HG03135 (cell line): ENCODE results near the gene TFF2.

Source experiments
- ATAC-seq: cut with Tn5 transposase; IDR thresholded peaks from one replicate; pipeline ENCODE4 v1.9.1; 2021; ENCODE audit warnings: mild to moderate bottlenecking, moderate library complexity; ENCODE audit not compliant: unreplicated experiment

Gene TFF2

GRCh38 chr21:42324896-42325295, 25.9 kb downstream of the TFF2 start:
- no peak for ATAC-seq

GRCh38 chr21:42321845-42322244, 28.9 kb downstream of the TFF2 start:
- no peak for ATAC-seq

DNA sequence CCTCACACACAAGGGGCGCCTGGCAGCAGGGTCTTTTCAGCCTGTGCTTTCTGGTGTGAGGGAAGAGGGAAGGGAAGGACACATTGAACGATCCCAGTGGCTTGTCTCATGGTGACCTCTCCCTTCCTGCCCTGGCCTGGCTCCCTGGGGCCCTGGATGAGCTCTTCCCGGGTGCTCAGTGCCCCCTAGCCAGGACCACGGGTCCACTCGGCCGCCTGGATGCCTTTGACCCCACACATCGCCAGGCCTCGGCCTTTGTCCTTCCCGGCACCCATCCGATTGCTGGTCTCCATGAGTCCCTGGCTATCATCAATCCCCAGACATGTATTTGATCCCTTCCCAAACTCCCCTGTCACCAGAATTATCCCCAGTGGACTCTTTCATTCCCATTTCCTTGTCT, 29.6 kb downstream of the TFF2 start:
- no peak for ATAC-seq

GRCh38 chr21:42320791-42321190, 30.0 kb downstream of the TFF2 start:
- ATAC-seq = no peak

DNA sequence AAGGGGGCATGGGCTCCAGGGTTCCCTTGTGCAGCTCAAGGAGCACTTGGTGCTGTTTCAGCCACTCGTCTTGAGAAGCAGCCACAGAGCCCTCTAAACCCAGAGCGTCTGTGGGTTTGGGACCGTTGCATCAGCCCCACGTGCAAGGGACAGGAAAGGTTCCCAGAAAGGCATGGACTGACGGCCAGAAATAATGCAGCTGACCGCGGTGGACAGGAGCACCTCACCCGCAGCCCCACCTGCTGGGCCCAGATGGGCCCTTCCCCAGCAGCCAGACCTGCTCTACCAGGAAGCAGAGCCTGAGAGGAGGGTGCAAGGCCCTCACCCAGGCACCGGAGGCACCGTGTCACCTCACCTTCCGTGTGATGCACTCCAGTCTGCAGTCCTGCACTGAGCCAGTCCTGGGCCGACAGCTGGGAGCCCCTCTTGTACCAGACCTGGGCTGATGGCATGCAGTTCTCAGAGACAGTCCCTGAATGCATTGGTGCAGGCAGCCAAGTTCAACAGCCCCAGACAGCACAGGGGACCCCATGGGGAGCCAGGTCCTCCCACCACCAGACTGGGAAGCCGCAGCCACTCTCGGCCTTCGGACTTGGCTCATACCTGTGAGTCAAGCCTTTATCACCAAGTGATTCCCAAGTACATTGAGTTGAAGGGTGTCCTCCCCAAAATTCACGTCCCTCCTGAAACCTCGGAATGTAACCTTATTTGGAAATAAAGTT, 30.8 kb downstream of the TFF2 start:
- no peak for ATAC-seq

- ATAC-seq = no peak
Measured at GRCh38 chr21:42319376-42319775, 31.4 kb downstream of the TFF2 start.

DNA sequence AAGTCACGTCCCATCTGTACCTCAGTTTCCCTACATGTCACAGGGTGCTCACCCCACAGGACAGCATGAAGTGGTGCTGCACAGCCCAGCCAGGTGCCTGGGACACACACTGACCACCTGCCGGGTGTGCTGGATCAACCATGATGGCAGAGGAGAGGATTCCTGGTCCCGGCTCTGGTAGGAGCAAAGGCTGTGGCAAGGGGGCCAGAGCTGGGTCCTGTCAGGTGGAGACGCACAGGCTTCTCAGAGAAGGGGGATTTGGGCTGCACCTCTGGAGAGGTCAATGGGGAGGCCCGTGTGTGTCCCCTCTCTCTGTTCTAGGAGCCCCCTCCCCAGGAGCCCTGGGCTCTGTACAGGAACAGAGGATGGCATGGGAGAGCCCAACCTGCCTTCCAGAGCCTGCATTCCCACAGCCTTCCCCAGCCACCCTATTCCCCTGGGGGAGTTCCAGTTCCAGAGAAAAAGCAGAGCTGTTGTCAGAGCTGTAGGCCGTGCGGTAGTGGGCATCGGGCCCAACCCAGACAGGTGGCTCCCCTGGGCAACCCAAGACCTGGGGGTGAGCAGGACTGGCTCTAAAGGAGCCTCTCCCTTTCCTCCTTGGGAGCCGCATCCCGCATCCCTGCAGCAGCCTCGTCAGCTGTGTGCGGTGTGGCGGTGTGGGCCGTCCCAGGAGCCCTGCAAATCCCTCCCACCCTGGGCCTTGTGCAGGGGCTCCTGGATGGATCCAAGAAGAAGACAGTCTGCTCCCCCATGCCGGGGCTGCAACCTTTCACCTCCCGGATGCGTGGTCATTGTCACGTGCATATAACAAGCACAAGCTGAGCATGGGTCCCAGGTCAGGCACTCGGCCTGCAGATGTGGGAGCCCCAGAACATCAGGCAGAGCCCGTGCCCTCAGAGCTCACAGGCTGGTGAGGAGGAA, 32.7 kb downstream of the TFF2 start:
- ATAC-seq = no peak

DNA sequence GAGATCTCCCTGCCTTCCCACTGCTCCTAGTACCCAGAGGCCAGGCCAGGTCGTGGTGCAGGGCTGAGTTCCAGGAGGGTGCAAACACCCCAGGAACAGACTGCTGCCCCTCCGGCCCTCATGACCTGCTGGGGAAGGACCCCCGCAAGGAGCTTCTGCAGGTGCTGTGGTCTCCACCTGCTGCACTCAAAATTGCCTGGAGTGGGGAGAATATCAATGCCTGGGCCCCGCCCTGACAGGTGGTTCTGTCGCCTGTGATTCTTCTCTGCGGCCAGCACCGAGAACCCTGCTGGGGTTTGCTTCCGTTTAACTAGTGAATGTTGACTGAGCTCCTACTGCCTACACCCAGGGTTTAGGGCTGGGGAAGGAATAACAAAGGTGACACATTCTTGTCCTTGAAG, 33.5 kb downstream of the TFF2 start:
- no peak for ATAC-seq

DNA sequence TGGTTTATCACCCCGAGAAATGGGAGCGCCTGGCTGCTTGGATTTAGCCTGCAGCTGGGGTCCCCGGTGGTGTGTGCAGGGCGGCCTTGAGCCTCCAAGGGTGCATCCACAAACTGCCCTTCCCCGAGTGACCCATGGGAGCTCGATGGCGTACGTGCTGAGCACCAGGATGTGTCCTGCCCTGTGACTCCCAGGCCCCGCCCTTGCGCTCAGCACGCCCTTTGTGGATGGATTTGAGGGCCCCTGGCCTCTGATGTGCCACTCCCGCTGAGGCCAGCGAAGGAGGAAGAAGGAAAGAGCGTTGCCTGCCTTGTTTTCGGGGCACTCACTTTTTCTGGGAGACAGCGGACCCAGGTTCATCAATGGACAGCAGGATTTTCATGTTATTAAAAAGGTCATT, 33.9 kb downstream of the TFF2 start:
- no peak for ATAC-seq

DNA sequence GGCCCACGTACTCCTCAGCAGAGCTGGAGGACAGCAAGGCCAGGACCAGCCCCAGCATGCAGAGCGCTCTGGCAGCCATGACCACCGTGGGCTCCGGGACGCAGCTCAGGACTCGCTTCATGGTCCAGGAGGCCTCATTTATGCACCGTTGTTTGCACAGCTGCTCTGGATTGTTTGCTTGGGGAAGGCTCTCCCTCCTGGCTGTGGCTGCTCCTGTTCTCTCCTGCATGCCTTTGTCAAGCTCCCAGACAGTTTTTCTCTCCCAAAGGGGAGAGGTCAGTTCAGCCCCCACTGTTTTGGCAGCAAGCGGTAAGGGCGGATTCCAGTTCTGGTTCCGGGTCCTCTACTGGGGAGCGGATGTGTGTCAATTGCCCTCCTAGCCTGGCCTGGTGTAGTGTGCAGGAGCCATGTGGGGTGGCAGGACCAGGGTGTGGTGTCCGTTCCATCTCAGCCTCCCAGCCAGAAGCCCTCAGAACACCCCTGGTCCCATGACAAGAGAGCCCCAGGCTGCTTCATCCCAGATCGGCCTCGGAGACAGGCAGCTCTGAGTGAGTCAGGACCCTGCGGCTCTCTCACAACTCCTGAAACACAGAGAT, 35.4 kb downstream of the TFF2 start, which contains the start of gene TFF3:
Gene TFF3, minus strand, starts transcription at position 114 of the 596 bp plus-strand sequence. Its CDS starts 35 bp downstream, at position 79.
- no peak for ATAC-seq

GRCh38 chr21:42314616-42315295, 36.0 kb downstream of the TFF2 start:
- no peak for ATAC-seq

GRCh38 chr21:42313501-42313969, 37.3 kb downstream of the TFF2 start:
- ATAC-seq = no peak

GRCh38 chr21:42312626-42313104, 38.1 kb downstream of the TFF2 start:
- no peak for ATAC-seq

GRCh38 chr21:42311816-42312625, 38.8 kb downstream of the TFF2 start:
- ATAC-seq = no peak

DNA sequence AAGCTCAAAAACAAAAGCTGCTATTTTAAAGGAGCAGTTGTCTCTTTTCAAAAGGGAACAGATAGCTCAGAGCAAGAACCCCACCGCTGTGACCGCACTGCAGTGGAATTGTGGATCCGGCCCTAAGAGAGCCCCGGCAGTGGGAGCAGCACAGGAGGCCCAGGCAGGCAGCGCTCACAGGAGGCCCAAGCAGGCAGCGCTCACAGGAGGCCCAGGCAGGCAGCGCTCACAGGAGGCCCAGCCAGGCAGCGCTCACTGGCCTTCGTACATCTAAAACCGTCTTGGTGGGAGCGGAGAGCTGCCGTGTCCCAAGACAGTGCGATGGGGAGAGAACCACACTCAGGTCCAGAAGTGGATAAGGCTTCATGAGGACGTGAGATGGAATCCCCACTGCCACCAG, 39.6 kb downstream of the TFF2 start:
- no peak for ATAC-seq

DNA sequence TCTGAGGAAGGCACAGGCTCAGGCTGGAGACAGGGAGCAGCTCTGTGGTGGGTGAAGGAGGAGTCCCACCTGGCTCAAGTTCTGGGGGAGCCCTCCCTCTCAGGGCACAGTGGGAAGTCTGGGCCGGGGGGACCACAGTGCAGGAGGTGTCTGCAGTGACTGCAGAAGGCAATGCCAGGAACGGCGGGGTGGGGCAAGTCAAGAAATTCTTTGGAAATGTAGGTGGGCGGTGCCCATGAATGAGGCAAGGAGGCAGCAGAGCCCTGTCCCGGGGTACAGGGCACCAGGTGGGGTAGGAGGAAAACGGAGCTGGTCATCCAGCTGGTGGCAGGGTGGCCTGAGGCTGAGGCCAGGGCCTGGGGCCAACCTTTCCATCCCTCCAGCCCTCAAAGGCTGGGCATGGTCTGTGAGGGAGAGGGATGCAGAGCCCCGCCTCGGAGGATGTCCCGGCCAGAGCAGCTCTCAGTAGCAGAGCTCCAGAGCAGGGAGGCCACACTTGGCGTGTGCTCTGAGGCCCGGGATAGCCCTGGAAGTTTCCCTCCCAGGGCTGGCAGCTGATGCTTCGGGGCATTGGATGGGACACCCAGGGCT, 40.3 kb downstream of the TFF2 start:
- no peak for ATAC-seq

DNA sequence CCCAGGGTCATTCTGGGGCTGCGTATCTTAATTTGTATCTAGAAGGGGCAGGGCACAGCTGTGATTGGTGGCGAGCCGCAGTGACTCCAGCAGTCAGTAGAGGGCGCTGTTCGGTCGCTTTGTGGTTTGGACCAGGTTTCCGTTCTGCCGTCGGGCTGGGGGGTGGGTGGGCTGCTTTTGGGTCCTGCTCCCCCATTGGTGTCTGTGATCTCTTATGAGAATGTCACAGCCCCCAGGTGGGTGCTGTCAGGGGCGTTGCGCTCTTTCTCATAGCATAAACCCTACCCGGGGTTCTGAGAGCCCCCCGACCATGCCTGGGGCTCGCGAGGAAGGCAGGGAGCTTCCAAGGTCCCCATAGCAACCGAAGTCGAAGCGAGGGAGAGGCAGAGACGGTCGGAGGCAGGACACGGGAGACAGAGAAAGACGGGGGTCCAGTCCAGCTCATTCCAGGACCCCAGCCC, 41.0 kb downstream of the TFF2 start:
- no peak for ATAC-seq

DNA sequence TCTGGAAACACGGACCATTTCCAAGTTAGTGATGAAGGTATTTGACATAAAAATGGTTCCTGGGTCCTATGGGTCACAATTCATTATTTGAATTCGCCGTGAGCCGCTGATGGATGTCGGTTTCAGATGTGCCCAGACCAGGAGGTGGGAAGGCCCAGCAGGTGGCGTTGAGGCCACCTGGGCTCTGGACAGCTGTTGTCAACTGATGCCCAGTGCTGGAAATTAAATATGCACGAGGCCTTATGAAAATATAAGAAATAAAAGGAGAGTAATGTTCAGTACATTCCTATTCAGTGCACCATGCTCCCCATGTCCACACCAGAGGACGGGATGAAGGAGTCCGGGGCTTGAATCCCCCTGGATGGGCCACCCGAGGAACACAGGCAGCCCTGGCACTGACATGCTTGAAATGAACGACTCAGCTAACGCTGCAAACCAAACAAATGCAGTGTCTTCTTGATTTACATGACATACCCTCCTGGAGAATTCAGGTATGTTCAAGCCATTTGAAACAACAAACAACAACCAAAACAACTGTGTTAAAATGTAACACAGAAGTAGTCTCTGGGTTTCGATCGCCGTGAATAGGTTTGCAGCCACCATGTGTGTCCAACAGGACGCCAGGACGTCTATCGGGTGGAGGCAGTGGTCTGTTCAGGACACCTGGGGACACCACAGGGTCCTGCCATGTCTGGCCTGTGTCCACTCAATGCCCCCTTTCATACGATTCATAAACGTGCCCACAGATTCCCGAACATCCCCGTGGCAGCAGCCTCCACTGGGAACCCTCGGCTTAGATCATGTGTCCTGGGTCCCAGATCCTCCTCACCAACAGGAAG, 41.7 kb downstream of the TFF2 start:
- no peak for ATAC-seq
